Panc1 (cell line): ENCODE data around the gene AKAP13.

Source experiments
- CTCF ChIP-seq: fragments of 450-650 bp; IDR thresholded peaks from 2 replicates; pipeline ENCODE4 v1.5.1; 2017; ENCODE audit warnings: mild to moderate bottlenecking
- POLR2AphosphoS5 ChIP-seq: IDR thresholded peaks from 2 replicates; pipeline ENCODE4 v1.6.1; 2012; ENCODE audit warnings: mild to moderate bottlenecking, low read depth, low read length, moderate library complexity

- TF ChIP-seq POLR2AphosphoS5, result no peak
- TF ChIP-seq CTCF, result no peak
These were observed 175.6 kb downstream of the AKAP13 start for GRCh38 chr15:85555875-85556617.
